NK-92 (cell line): ENCODE measurements around the gene TMEM51.

ENCODE experiments used
- DNase-seq: peaks from one replicate; lab custom pipeline; 2025; ENCODE audit not compliant: unreplicated experiment; lab: John Stamatoyannopoulos, UW

The TMEM51 gene

DNA sequence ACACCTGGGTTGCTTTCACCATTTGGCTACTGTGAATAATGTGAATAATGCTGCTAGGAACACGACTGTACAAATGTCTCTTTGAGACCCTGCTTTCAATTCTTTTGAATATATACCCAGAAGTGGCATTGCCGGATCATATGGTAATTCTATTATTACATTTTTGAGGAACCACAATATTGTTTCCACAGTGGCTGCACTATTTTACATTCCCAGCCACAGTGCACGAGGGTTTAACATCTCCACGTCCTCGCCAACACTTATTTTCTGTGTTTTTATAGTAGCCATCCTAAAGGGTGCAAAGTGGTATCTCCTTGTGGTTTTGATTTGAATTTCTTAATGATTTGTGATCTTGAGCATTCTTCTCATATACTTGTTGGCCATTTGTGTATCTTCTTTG is 109.2 kb downstream of the TMEM51 start:
- no peak for DNase-seq

GRCh38 chr1:15264769-15265168 is 111.2 kb downstream of the TMEM51 start:
- DNase-seq, result no peak
